ENCODE measurements around the gene B4GALNT3.

DNA sequence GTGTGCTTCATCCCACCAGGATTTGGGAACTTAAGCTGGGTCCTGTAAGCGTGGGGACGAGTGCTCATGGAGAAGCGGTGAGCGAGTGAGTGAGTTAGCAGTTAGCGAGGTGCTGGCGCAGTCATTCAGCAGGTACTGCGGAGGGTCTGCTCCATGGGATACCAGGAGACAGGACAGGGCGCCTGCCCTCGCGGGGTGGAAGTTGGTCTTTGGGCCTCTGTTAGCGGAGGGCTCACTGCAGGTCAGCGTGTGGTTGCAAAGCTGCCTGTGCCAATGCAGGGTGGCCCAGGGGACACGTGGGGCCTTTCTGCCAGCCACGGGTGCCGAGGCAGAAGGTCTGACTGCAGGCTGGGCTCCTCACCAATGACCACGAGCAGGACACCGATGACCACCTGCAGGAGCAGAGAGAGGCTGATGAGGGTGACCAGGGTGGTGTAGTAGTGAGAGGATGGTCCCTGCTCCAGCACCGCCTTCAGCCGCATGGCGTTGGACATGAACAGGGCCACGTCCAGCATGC lies 105.9 kb downstream of the B4GALNT3 start:
- TF ChIP-seq, protein P1, sequence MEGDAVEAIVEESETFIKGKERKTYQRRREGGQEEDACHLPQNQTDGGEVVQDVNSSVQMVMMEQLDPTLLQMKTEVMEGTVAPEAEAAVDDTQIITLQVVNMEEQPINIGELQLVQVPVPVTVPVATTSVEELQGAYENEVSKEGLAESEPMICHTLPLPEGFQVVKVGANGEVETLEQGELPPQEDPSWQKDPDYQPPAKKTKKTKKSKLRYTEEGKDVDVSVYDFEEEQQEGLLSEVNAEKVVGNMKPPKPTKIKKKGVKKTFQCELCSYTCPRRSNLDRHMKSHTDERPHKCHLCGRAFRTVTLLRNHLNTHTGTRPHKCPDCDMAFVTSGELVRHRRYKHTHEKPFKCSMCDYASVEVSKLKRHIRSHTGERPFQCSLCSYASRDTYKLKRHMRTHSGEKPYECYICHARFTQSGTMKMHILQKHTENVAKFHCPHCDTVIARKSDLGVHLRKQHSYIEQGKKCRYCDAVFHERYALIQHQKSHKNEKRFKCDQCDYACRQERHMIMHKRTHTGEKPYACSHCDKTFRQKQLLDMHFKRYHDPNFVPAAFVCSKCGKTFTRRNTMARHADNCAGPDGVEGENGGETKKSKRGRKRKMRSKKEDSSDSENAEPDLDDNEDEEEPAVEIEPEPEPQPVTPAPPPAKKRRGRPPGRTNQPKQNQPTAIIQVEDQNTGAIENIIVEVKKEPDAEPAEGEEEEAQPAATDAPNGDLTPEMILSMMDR (IDR thresholded peaks at IDR 0.05; ENCODE audit: low read length), result no peak
- TF ChIP-seq EZH2 (IDR thresholded peaks at IDR 0.05; ENCODE audit: borderline replicate concordance, low read length), result no peak

All from OCI-LY1 (cell line).